Gastroesophageal sphincter (tissue), 4 donors: ENCODE measurements around the gene ABCA5. TPM values are rescaled to one million over a fixed set of nuclear protein-coding genes. Genes with fewer than 3 reads are reported as not detected.

Experiments used
- ATAC-seq: fragments of 150-250 bp; one replicate; pipeline ENCODE4 v1.9.1; 2016; ENCODE audit warnings: mild to moderate bottlenecking, moderate library complexity
- H3K27ac ChIP-seq, 4 donors: fragments of 200-600 bp; sonication (generic) in 3 of 4; 1 replicate in 3 of 4; 2 replicates in 1 of 4; pipeline ENCODE4 v1.5.1; 2016 to 2019
- H3K27me3 ChIP-seq: fragments of 200-600 bp; sonication (generic); one replicate; pipeline ENCODE4 v1.5.1; 2019
- H3K36me3 ChIP-seq, 2 donors: fragments of 200-600 bp; sonication (generic); one replicate each; pipeline ENCODE4 v1.5.1; 2019; ENCODE audit warnings: control low read depth in 1 of 2
- H3K4me1 ChIP-seq, 3 donors: fragments of 200-600 bp; sonication (generic); 1 replicate in 2 of 3; 2 replicates in 1 of 3; pipeline ENCODE4 v1.5.1; 2016 to 2019; ENCODE audit warnings: control low read depth in 2 of 3
- H3K4me3 ChIP-seq, 2 donors: fragments of 200-600 bp; sonication (generic); one replicate each; pipeline ENCODE4 v1.5.1; 2019; ENCODE audit warnings: mild to moderate bottlenecking in 1 of 2, moderate library complexity in 1 of 2
- H3K9me3 ChIP-seq, 3 donors: fragments of 200-600 bp; sonication (generic); one replicate each; pipeline ENCODE4 v1.5.1; 2017 to 2019; ENCODE audit warnings: control low read depth in 2 of 3
- CTCF ChIP-seq, 4 experiments: fragments of 200-600 bp in 2 of 4; fragments of 450-650 bp in 2 of 4; sonication (generic) in 1 of 4; IDR thresholded peaks; one replicate each; pipeline ENCODE4 v1.5.1; 2017 to 2019; ENCODE audit warnings: antibody characterized with exemption in 4 of 4, mild to moderate bottlenecking in 2 of 4, moderate library complexity in 2 of 4
- EP300 ChIP-seq: sonication (generic); formaldehyde crosslinking; IDR thresholded peaks from one replicate; pipeline ENCODE4 v1.6.1; 2017; ENCODE audit warnings: antibody characterized with exemption, mild to moderate bottlenecking
- POLR2A ChIP-seq, 2 donors: fragments of 450-650 bp; IDR thresholded peaks; one replicate each; pipeline ENCODE4 v1.6.1; 2017; ENCODE audit warnings: antibody characterized with exemption in 2 of 2, mild to moderate bottlenecking in 2 of 2, moderate library complexity in 1 of 2
- POLR2AphosphoS5 ChIP-seq: sonication (generic); formaldehyde crosslinking; IDR thresholded peaks from one replicate; pipeline ENCODE4 v1.6.1; 2017; ENCODE audit warnings: antibody characterized with exemption
- WGBS, 2 donors: methylation state at CpG; one replicate each; pipeline ENCODE4 v1.1.5; 2018; ENCODE audit warnings: low coverage in 1 of 2; 5-methylcytosine and 5-hydroxymethylcytosine counted together
- total RNA-seq, 4 donors: library from RNA; depleted of rRNA; stranded (reverse); fragments of >200 nt; gene quantifications; one replicate each; pipeline ENCODE4 v1.1.0, GENCODE V29; 2016

ABCA5 gene
- total RNA-seq, 4 donors from 2014 or later: 9.4 to 42.0 (median 22.0) TPM

- Histone ChIP-seq H3K27me3 (no peaks in the 10 kb centered on the region), H3K4me3 (no peak overlapping the region), H3K27ac (no peak overlapping the region), H3K4me1 (peaks cover 0 to 15% (median 5%) of the 10 kb centered on the region in 3 donors), H3K36me3 (no peaks in the 10 kb centered on the region), H3K9me3 (no peaks in the 10 kb centered on the region)
- TF ChIP-seq EP300 (no peak), CTCF (IDR thresholded peaks at IDR 0.05) (no peak), POLR2AphosphoS5 (no peak), POLR2A (IDR thresholded peaks at IDR 0.05) (no peak)
- no peak for ATAC-seq
- WGBS, 2 donors: 71 to 94% methylated on average over 1 to 4 of the region's 4 CpGs
Measured at GRCh38 chr17:69320908-69321238, 6.1 kb downstream of the ABCA5 start.

GRCh38 chr17:69320210-69320907 lies 6.6 kb downstream of the ABCA5 start:
- H3K9me3 ChIP-seq: no peaks in the 10 kb centered on the region
- WGBS, 2 donors: 58 to 70% methylated on average over 2 to 5 of the region's 5 CpGs
- no peak overlapping the region for H3K4me3 ChIP-seq
- H3K27ac ChIP-seq: no peak overlapping the region
- TF ChIP-seq POLR2AphosphoS5 (no peak), EP300 (no peak), POLR2A (IDR thresholded peaks at IDR 0.05) (no peak), CTCF (IDR thresholded peaks at IDR 0.05) (no peak)
- peaks cover 0 to 10% (median under 1%) of the 10 kb centered on the region in 3 donors for H3K4me1 ChIP-seq
- no peaks in the 10 kb centered on the region for H3K27me3 ChIP-seq
- no peak for ATAC-seq
- H3K36me3 ChIP-seq: no peaks in the 10 kb centered on the region

GRCh38 chr17:69317625-69318024 lies 9.3 kb downstream of the ABCA5 start:
- no peaks in the 10 kb centered on the region for H3K36me3 ChIP-seq
- 91% methylated on average over 1 of the region's 1 CpG; no CpG with 5 or more reads in 1 of the 2 donors for WGBS, 2 donors
- H3K27ac ChIP-seq: no peak overlapping the region
- H3K4me1 ChIP-seq: peaks cover 0 to 9% (median 0%) of the 10 kb centered on the region in 3 donors
- H3K9me3 ChIP-seq: no peaks in the 10 kb centered on the region
- H3K27me3 ChIP-seq: no peaks in the 10 kb centered on the region
- TF ChIP-seq EP300: no peak
- TF ChIP-seq CTCF (IDR thresholded peaks at IDR 0.05): no peak
- no peak for ATAC-seq
- H3K4me3 ChIP-seq: no peak overlapping the region

- 61 to 63% methylated on average over 6 of the region's 6 CpGs for WGBS, 2 donors
- no peaks in the 10 kb centered on the region for H3K9me3 ChIP-seq
- no peak for ATAC-seq
- TF ChIP-seq POLR2A (IDR thresholded peaks at IDR 0.05): no peak
- no peak for TF ChIP-seq EP300
- no peak for TF ChIP-seq POLR2AphosphoS5
- TF ChIP-seq CTCF (IDR thresholded peaks at IDR 0.05): no peak
- no peak overlapping the region for H3K4me3 ChIP-seq
- H3K4me1 ChIP-seq: peaks cover 0 to 9% (median 0%) of the 10 kb centered on the region in 3 donors
- peaks cover 0 to 18% of the 10 kb centered on the region in 2 donors for H3K36me3 ChIP-seq
- H3K27me3 ChIP-seq: no peaks in the 10 kb centered on the region
- H3K27ac ChIP-seq: no peak overlapping the region
Measured at GRCh38 chr17:69314246-69315065, 12.5 kb downstream of the ABCA5 start.

- no peak for ATAC-seq
- TF ChIP-seq CTCF (IDR thresholded peaks at IDR 0.05) (no peak), EP300 (no peak)
- WGBS, 2 donors: 90 to 95% methylated on average over 2 of the region's 2 CpGs
- Histone ChIP-seq H3K27ac (no peak overlapping the region), H3K27me3 (no peaks in the 10 kb centered on the region), H3K4me1 (no peaks in the 10 kb centered on the region), H3K9me3 (no peaks in the 10 kb centered on the region), H3K4me3 (no peak overlapping the region), H3K36me3 (peaks cover 0 to 42% of the 10 kb centered on the region in 2 donors)
Measured at GRCh38 chr17:69305177-69305576, 21.8 kb downstream of the ABCA5 start.
